Subcutaneous abdominal adipose tissue (tissue), 5 donors: ENCODE data around the gene PSME2.

Source experiments
- H3K27ac ChIP-seq: one replicate; pipeline ENCODE4 v1.7.0; 2013; ENCODE audit warnings: low read depth, mild to moderate bottlenecking, inconsistent platforms, low read length, moderate library complexity
- H3K27me3 ChIP-seq, 5 donors: one replicate each; pipeline ENCODE4 v1.7.0; 2013; ENCODE audit warnings: low read length in 5 of 5, inconsistent platforms in 1 of 5; ENCODE audit not compliant: control insufficient read depth in 5 of 5, insufficient read depth in 4 of 5
- H3K36me3 ChIP-seq, 5 donors: one replicate each; pipeline ENCODE4 v1.7.0; 2013; ENCODE audit warnings: low read length in 5 of 5; ENCODE audit not compliant: control insufficient read depth in 5 of 5, insufficient read depth in 5 of 5
- H3K4me1 ChIP-seq, 5 donors: one replicate each; pipeline ENCODE4 v1.7.0; 2013; ENCODE audit warnings: low read length in 5 of 5, mild to moderate bottlenecking in 3 of 5, moderate library complexity in 1 of 5; ENCODE audit not compliant: control insufficient read depth in 5 of 5, insufficient read depth in 5 of 5
- H3K4me3 ChIP-seq, 5 donors: one replicate each; pipeline ENCODE4 v1.7.0; 2013; ENCODE audit warnings: low read length in 5 of 5, low read depth in 1 of 5
- H3K9ac ChIP-seq, 5 donors: one replicate each; pipeline ENCODE4 v1.7.0; 2013; ENCODE audit warnings: low read length in 5 of 5, mild to moderate bottlenecking in 4 of 5, moderate library complexity in 3 of 5
- H3K9me3 ChIP-seq, 5 donors: one replicate each; pipeline ENCODE4 v1.7.0; 2013; ENCODE audit warnings: low read length in 5 of 5; ENCODE audit not compliant: control insufficient read depth in 5 of 5
- donor health status: healthy.
- donor health status: healthy.
- donor health status: healthy.
- donor health status: healthy.
- donor health status: healthy.

Gene PSME2

GRCh38 chr14:24187539-24187915, 41.1 kb upstream of the PSME2 start:
- Histone ChIP-seq H3K36me3 (peaks cover 5 to 71% (median 57%) of the 10 kb centered on the region in 5 donors), H3K27ac (no peak overlapping the region), H3K9me3 (no peaks in the 10 kb centered on the region)

DNA sequence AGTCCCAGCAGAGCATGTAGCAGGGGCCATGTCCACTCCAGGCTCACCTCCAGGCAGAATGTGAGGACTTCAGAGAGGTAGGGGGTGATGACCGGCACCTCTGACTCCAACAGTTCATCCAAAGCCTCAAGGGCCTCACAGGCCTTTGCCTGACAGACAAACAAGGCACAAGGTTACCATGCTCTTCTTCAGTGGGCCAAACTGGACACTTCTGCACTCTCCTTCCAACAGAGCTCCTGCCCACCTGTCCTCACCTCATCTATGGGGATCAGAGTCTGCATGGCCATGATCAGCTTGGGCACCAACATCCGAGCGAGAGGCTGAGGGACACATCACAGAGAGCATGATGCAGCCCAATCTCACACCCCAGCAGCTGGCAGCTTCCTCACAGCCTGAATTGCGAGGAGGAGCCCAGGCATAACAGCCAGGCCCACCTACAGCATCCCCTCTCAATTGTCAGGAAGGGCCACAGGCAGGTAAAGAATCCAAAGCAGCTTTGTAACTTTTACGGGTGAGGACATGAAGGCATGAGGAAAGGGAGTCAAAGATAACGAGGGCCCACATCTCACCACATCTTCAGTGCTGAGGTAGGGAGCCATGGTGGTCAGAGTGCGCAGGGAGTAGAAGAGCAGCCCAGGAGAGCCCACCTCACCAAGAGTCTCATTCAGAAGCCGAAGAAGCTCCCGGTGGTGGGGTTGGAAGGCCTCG, 40.6 kb upstream of the PSME2 start:
- Histone ChIP-seq H3K4me1 (peaks cover 6 to 20% (median 19%) of the 10 kb centered on the region in 5 donors), H3K4me3 (no peak overlapping the region), H3K9me3 (no peaks in the 10 kb centered on the region), H3K27me3 (no peaks in the 10 kb centered on the region), H3K36me3 (peaks cover 5 to 71% (median 57%) of the 10 kb centered on the region in 5 donors), H3K9ac (no peak overlapping the region), H3K27ac (no peak overlapping the region)

More at GRCh38 chr14:24187539-24187915, 41.1 kb upstream of the PSME2 start:
- Histone ChIP-seq H3K4me1 (peaks cover 6 to 20% (median 19%) of the 10 kb centered on the region in 5 donors), H3K9ac (peak overlapping the region in 3 of 5 donors; percentile 5 to 83 (median 82)), H3K27me3 (no peaks in the 10 kb centered on the region), H3K4me3 (peak overlapping the region; percentile 68 to 78 (median 74))

DNA sequence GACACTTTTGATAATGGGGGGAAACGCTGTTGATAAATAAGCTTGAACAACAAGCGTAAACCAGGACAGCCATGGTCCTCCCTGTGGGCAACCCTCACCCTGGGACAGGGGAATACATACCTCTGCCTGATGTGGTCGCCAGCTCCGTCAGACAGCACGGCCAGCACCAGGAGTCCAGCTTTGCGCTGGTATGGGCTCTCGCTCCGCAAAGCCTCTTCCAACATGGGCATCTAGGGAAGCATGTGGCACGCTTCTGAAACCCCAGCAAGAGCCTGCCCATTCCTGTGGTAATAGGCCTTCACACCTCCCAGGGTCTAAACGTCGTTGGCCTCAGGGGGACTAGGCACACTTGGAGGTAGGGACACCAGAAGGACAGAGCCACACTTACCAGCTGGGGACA, 39.3 kb upstream of the PSME2 start:
- Histone ChIP-seq H3K4me3 (no peak overlapping the region), H3K9me3 (no peaks in the 10 kb centered on the region), H3K4me1 (peaks cover 6 to 20% (median 19%) of the 10 kb centered on the region in 5 donors), H3K27me3 (no peaks in the 10 kb centered on the region), H3K9ac (no peak overlapping the region), H3K36me3 (peaks cover 0 to 75% (median 65%) of the 10 kb centered on the region in 5 donors), H3K27ac (no peak overlapping the region)

DNA sequence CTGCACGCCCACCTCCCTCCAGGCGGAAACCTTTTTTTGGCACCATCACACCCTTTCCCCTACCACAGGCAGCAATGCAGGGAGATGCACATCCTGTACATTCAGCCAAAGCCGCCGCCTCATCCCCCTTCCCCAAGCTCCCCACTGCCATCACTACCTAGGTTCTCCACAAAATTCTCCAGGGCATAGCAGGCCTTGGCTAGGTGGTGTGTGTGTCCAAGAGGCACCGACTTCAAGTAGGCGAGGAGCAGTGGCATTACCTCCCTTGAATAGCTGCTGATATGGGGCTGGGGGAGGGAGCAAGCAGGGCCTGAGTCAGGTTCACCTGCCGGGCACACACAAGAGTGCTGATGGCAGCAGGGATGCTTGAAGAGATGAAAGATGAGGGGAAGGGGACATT, 38.6 kb upstream of the PSME2 start:
- Histone ChIP-seq H3K27me3 (no peaks in the 10 kb centered on the region), H3K4me1 (peaks cover 6 to 20% (median 19%) of the 10 kb centered on the region in 5 donors), H3K27ac (no peak overlapping the region), H3K9me3 (no peaks in the 10 kb centered on the region), H3K4me3 (no peak overlapping the region), H3K36me3 (peaks cover 0 to 76% (median 66%) of the 10 kb centered on the region in 5 donors), H3K9ac (no peak overlapping the region)

- peaks cover 6 to 20% (median 18%) of the 10 kb centered on the region in 5 donors for H3K4me1 ChIP-seq
Measured at GRCh38 chr14:24184104-24184970, 37.9 kb upstream of the PSME2 start.

GRCh38 chr14:24183014-24183481, 36.6 kb upstream of the PSME2 start:
- Histone ChIP-seq H3K4me3 (no peak overlapping the region), H3K36me3 (peaks cover 0 to 94% (median 86%) of the 10 kb centered on the region in 5 donors), H3K9me3 (no peaks in the 10 kb centered on the region), H3K27me3 (no peaks in the 10 kb centered on the region), H3K9ac (no peak overlapping the region), H3K4me1 (peaks cover 4 to 8% (median 8%) of the 10 kb centered on the region in 5 donors), H3K27ac (no peak overlapping the region)

More at GRCh38 chr14:24184104-24184970, 37.9 kb upstream of the PSME2 start:
- Histone ChIP-seq H3K27me3 (no peaks in the 10 kb centered on the region), H3K9ac (no peak overlapping the region), H3K36me3 (peaks cover 0 to 81% (median 73%) of the 10 kb centered on the region in 5 donors), H3K27ac (no peak overlapping the region), H3K9me3 (no peaks in the 10 kb centered on the region), H3K4me3 (no peak overlapping the region)

- Histone ChIP-seq H3K36me3 (peaks cover 0 to 100% (median 93%) of the 10 kb centered on the region in 5 donors), H3K4me3 (no peak overlapping the region), H3K27ac (no peak overlapping the region), H3K27me3 (no peaks in the 10 kb centered on the region), H3K9ac (no peak overlapping the region), H3K9me3 (no peaks in the 10 kb centered on the region), H3K4me1 (peaks cover 0 to under 1% (median under 1%) of the 10 kb centered on the region in 5 donors)
Measured at GRCh38 chr14:24182110-24182882, 35.9 kb upstream of the PSME2 start.

GRCh38 chr14:24181371-24182077, 35.1 kb upstream of the PSME2 start:
- Histone ChIP-seq H3K4me1 (no peaks in the 10 kb centered on the region), H3K4me3 (no peak overlapping the region), H3K27ac (no peak overlapping the region), H3K9ac (no peak overlapping the region), H3K27me3 (no peaks in the 10 kb centered on the region), H3K9me3 (no peaks in the 10 kb centered on the region), H3K36me3 (peaks cover 0 to 100% (median 95%) of the 10 kb centered on the region in 5 donors)
